K562 (cell line): ENCODE data around the gene CD151. TPM values are rescaled to one million over a fixed set of nuclear protein-coding genes. Genes with fewer than 3 reads are reported as not detected.
A peak's percentile ranks its signal among the peaks of the same experiment; 100 is the strongest.

ENCODE experiments used
- ARID4B ChIP-seq: sonication (generic); formaldehyde crosslinking; IDR thresholded peaks from 2 replicates; pipeline ENCODE4 v1.8.0; 2022; ENCODE audit warnings: mild to moderate bottlenecking, missing genetic modification reagents
- BRD4 ChIP-seq: fragments of 200-600 bp; sonication (generic); IDR thresholded peaks from 2 replicates; pipeline ENCODE4 v1.6.1; 2017; ENCODE audit warnings: inconsistent platforms
- CXXC5 ChIP-seq: fragments of 250-450 bp; sonication (Bioruptor Pico); IDR thresholded peaks from 2 replicates; pipeline ENCODE4 v1.8.0; 2022; ENCODE audit warnings: inconsistent platforms, mild to moderate bottlenecking, moderate library complexity
- EP300 ChIP-seq: IDR thresholded peaks from 2 replicates; pipeline ENCODE4 v1.6.1; 2012; ENCODE audit warnings: low read length, improper control_type of control experiment
- HDAC8 ChIP-seq: fragments of 450-650 bp; IDR thresholded peaks from 2 replicates; pipeline ENCODE4 v1.6.1; 2016; ENCODE audit warnings: mild to moderate bottlenecking, missing genetic modification characterization, moderate library complexity, missing compliant biosample characterization
- ILK ChIP-seq: fragments of 450-650 bp; IDR thresholded peaks from 2 replicates; pipeline ENCODE4 v1.6.1; 2016; ENCODE audit warnings: missing genetic modification characterization, low read depth, mild to moderate bottlenecking, missing compliant biosample characterization, moderate library complexity, borderline replicate concordance
- NBN ChIP-seq: fragments of 450-650 bp; IDR thresholded peaks from 2 replicates; pipeline ENCODE4 v1.6.1; 2016; ENCODE audit warnings: low read depth, mild to moderate bottlenecking
- NCOA4 ChIP-seq: fragments of 450-650 bp; IDR thresholded peaks from 2 replicates; pipeline ENCODE4 v1.6.1; 2018; ENCODE audit warnings: mild to moderate bottlenecking; ENCODE audit not compliant: partially characterized antibody
- NELFE ChIP-seq: IDR thresholded peaks from 2 replicates; pipeline ENCODE4 v1.6.1; 2011; ENCODE audit warnings: mild to moderate bottlenecking; ENCODE audit not compliant: insufficient read depth, insufficient read length
- NFE2 ChIP-seq: IDR thresholded peaks from 2 replicates; pipeline ENCODE4 v1.6.1; 2014; ENCODE audit warnings: antibody characterized with exemption, low read depth
- PCBP1 ChIP-seq: fragments of 200-400 bp; formaldehyde crosslinking; IDR thresholded peaks from 2 replicates; pipeline ENCODE4 v1.6.1; 2018; ENCODE audit warnings: mild to moderate bottlenecking, low read depth, low read length; ENCODE audit not compliant: poor library complexity, severe bottlenecking
- POLR2A ChIP-seq: fragments of 450-650 bp; conservative IDR thresholded peaks from 2 replicates; pipeline ENCODE4 v1.6.1; 2016
- RBM22 ChIP-seq: fragments of 200-400 bp; formaldehyde crosslinking; IDR thresholded peaks from 2 replicates; pipeline ENCODE4 v1.6.1; 2018; ENCODE audit warnings: low read length, low read depth; ENCODE audit not compliant: poor library complexity, severe bottlenecking
- RFX7 ChIP-seq: fragments of 250-450 bp; sonication (Bioruptor Pico); IDR thresholded peaks from 2 replicates; pipeline ENCODE4 v1.5.1; 2021; ENCODE audit warnings: mild to moderate bottlenecking
- SMAD4 ChIP-seq: fragments of 250-450 bp; sonication (Bioruptor Pico); conservative IDR thresholded peaks from 2 replicates; pipeline ENCODE4 v1.8.0; 2021; ENCODE audit warnings: inconsistent platforms, mild to moderate bottlenecking, moderate library complexity
- ZBTB12 ChIP-seq: fragments of 250-450 bp; sonication (Bioruptor Pico); IDR thresholded peaks from 2 replicates; pipeline ENCODE4 v1.4.0; 2020
- ZC3H8 ChIP-seq: fragments of 450-650 bp; IDR thresholded peaks from 2 replicates; pipeline ENCODE4 v1.6.1; 2017
- ZNF124 ChIP-seq: sonication (generic); formaldehyde crosslinking; IDR thresholded peaks from 2 replicates; pipeline ENCODE4 v1.8.1; 2022; ENCODE audit warnings: missing genetic modification reagents
- ZNF431 ChIP-seq: sonication (generic); formaldehyde crosslinking; IDR thresholded peaks from 2 replicates; pipeline ENCODE4 v1.8.0; 2022; ENCODE audit warnings: mild to moderate bottlenecking, missing genetic modification reagents
- polyA plus RNA-seq, 8 experiments: library from polyadenylated mRNA; depleted of rRNA in 4 of 8; stranded (reverse) in 5 of 8; unstranded in 3 of 8; fragments of >200 nt; fragmentation: Nextera tagmentation in 2 of 8; fragmentation: Illumina TruSeq in 1 of 8; extraction: Ambion mirVana in 2 of 8; extraction: Trizol in 1 of 8; gene quantifications; 2 replicates each; pipeline versions ENCODE4 v1.2.1 to v1.2.3, GENCODE V29; 2011 to 2014; ENCODE audit warnings: inconsistent platforms in 1 of 8, missing spikeins in 1 of 8
- total RNA-seq, 7 experiments: library from RNA; depleted of rRNA in 6 of 7; stranded (reverse); fragments of >200 nt in 6 of 7; fragmentation: Illumina TruSeq in 2 of 7; extraction: Trizol in 2 of 7; gene quantifications; 2 replicates each; pipeline versions ENCODE4 v1.2.1 to v1.2.3, GENCODE V29; 2011 to 2021; ENCODE audit warnings: low replicate concordance in 1 of 7
- TF ChIP-seq, protein P1 (sequence below): sonication (generic); formaldehyde crosslinking; IDR thresholded peaks from 2 replicates; pipeline ENCODE4 v1.8.1; 2023; ENCODE audit warnings: mild to moderate bottlenecking, missing genetic modification reagents
- TF ChIP-seq, protein P2 (sequence below): fragments of 450-650 bp; formaldehyde crosslinking; IDR thresholded peaks from 2 replicates; pipeline ENCODE4 v1.4.0; 2022; ENCODE audit warnings: mild to moderate bottlenecking, moderate library complexity

CD151 gene
- total and polyA plus RNA-seq, 9 of the 15 experiments (the other 6 are each of a cell fraction or from before 2014, with no cell fraction given) = 2.3 to 187 (median 140) TPM

DNA sequence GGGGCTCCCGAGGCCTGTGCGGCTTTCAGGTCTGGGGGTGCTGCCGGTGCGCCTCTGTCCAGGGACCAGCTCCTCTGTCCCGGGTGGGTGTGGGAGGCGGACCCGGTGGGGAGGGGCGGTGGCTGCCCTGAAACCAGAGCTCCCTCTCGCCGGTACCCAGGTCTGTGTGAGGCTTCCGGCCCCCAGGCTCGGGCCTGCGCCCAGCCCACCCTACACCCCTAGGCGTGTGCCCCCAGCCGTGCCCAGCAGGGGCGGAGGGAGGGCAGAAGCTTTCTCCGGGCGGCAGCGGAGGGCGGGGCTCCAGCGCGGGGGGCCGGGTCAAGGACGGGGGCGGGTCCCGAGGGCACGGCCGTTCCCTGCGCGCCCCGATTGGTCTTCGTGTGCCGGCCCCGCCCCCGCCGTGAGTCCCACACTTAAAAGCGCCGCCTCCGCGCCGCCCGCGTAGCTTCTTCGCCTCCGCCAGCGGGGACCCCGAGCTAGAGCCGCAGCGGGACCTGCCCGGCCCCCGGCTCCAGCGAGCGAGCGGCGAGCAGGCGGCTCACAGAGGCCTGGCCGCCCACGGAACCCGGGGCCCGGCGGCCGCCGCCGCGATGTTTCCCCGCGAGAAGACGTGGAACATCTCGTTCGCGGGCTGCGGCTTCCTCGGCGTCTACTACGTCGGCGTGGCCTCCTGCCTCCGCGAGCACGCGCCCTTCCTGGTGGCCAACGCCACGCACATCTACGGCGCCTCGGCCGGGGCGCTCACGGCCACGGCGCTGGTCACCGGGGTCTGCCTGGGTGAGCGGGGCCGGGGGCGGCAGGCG lies 13.4 kb upstream of the CD151 start (continued):
- TF ChIP-seq SMAD4 (CRISPR knock-in tag) = peak; percentile 17; the same call in 1 of the 2 replicates
- TF ChIP-seq CXXC5 = peak; percentile 89
- TF ChIP-seq RBM22 = no peak
- TF ChIP-seq POLR2A = peak; percentile 84
- TF ChIP-seq NBN = no peak
- no peak for TF ChIP-seq NCOA4
- TF ChIP-seq, protein P1, sequence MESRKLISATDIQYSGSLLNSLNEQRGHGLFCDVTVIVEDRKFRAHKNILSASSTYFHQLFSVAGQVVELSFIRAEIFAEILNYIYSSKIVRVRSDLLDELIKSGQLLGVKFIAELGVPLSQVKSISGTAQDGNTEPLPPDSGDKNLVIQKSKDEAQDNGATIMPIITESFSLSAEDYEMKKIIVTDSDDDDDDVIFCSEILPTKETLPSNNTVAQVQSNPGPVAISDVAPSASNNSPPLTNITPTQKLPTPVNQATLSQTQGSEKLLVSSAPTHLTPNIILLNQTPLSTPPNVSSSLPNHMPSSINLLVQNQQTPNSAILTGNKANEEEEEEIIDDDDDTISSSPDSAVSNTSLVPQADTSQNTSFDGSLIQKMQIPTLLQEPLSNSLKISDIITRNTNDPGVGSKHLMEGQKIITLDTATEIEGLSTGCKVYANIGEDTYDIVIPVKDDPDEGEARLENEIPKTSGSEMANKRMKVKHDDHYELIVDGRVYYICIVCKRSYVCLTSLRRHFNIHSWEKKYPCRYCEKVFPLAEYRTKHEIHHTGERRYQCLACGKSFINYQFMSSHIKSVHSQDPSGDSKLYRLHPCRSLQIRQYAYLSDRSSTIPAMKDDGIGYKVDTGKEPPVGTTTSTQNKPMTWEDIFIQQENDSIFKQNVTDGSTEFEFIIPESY (CRISPR knock-in tag) = no peak
- TF ChIP-seq ARID4B (CRISPR knock-in tag) = peak; percentile 54; the same call in 1 of the 2 replicates
- TF ChIP-seq HDAC8 (tag) = no peak
- no peak for TF ChIP-seq BRD4
- no peak for TF ChIP-seq ZNF124
- no peak for TF ChIP-seq ZNF431 (CRISPR knock-in tag)
- no peak for TF ChIP-seq NFE2
- TF ChIP-seq ZC3H8 = no peak
- no peak for TF ChIP-seq ILK
- no peak for TF ChIP-seq RFX7
- no peak for TF ChIP-seq ZBTB12 (CRISPR knock-in tag)
- no peak for TF ChIP-seq EP300
- TF ChIP-seq NELFE = peak; percentile 43
- TF ChIP-seq, protein P2, sequence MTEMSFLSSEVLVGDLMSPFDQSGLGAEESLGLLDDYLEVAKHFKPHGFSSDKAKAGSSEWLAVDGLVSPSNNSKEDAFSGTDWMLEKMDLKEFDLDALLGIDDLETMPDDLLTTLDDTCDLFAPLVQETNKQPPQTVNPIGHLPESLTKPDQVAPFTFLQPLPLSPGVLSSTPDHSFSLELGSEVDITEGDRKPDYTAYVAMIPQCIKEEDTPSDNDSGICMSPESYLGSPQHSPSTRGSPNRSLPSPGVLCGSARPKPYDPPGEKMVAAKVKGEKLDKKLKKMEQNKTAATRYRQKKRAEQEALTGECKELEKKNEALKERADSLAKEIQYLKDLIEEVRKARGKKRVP = no peak
- no peak for TF ChIP-seq PCBP1
